ENCODE measurements around the gene ADD3. TPM values are rescaled to one million over a fixed set of nuclear protein-coding genes. Genes with fewer than 3 reads are reported as not detected.

The ADD3 gene
- total RNA-seq, 1 donor from 2014 or later, result 28.4 TPM

DNA sequence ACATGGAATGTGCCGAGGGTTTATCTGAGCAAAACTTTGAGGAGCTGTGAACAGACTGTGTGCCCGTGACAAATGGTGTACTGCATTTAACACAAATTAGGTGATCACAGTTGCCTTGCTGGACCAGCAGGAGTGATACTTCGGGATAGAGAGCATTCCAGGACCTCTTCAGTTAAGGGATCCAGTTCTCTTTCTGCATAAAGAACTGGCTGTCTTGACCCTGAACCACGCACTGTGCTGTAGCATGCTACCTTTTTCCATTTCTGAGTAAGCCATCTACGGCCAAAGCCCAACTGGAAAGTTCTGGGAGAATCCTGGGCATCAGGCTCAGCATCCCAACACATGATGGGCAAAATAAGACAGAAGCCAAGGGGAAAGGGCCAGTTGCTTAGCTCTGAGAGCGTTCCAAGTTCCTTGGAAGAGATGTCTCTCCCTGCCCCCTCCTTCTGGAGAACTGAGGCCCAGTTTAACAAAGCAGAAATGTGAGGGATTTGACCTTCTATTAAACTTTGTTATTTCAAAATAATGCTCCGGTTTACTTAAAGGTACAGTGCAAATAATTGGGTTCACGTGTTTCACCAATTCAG, 37.9 kb upstream of the ADD3 start:
- Mint-ChIP-seq H3K4me1 (no peaks in the 10 kb centered on the region), H3K27ac (no peak overlapping the region), H3K9me3 (no peaks in the 10 kb centered on the region), H3K36me3 (ENCODE audit: low read depth) (no peaks in the 10 kb centered on the region), H3K4me3 (no peak overlapping the region), H3K27me3 (peaks cover 28% of the 10 kb centered on the region)
- intact Hi-C loops (cut with micrococcal nuclease), result no loop called here
- no peak for DNase-seq

DNA sequence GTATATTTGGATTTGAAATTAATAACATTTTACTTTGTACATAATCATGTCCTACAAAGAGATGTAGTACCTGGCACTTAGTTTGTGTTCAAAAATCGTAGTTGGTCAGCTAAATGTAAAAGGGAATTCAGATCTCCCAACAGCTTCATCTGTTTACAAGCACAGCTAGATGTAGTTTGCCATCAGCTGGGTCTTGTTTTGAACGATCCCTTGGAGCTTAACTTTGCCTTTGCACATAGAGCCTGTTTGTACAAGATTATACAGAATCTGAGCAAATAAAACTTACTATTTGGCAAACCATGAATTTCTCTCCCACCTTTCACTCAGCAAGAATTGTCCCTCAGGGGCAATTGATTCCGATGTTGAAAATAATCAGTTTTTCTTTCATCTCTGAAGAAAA, 36.1 kb upstream of the ADD3 start:
- no peak for DNase-seq
- intact Hi-C loops (cut with micrococcal nuclease), result no loop called here
- Mint-ChIP-seq H3K4me1 (no peaks in the 10 kb centered on the region), H3K9me3 (no peaks in the 10 kb centered on the region), H3K36me3 (ENCODE audit: low read depth) (no peaks in the 10 kb centered on the region), H3K27ac (no peak overlapping the region), H3K27me3 (peaks cover 26% of the 10 kb centered on the region), H3K4me3 (no peak overlapping the region)

DNA sequence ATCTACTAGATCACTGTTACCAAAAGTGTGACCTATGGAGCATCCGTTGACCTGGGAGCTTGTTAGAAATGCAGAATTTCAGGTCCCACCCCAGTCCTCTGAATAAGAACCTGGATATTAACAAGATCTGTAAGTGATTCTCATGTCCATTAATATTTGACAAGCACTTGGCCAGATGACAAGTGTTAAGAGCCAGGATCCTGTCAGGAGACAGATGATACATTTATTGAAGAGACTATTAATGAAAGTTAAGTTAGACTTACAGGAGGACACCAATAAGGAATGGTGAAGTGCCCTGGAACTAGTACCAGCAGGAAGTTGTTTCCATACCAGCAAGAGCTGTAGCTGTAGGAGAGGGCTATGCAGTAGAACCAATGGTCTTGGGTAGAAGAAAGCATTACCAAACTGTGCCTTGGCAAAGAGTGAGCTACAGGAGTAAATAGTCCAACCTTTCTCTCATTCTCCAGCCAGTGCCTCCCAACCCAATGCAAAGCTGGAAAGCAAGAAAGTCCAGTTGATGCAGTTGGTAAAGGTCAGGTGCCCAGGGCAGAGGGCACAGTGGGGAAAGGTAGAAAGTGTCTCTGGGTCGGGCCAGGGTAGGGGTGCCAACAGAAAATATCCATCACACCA, 35.3 kb upstream of the ADD3 start:
- H3K4me3 Mint-ChIP-seq, result no peak overlapping the region
- no peaks in the 10 kb centered on the region for H3K36me3 Mint-ChIP-seq (ENCODE audit: low read depth)
- no peak overlapping the region for H3K27ac Mint-ChIP-seq
- intact Hi-C loops (cut with micrococcal nuclease), result no loop called here
- peaks cover 26% of the 10 kb centered on the region for H3K27me3 Mint-ChIP-seq
- no peaks in the 10 kb centered on the region for H3K4me1 Mint-ChIP-seq
- no peaks in the 10 kb centered on the region for H3K9me3 Mint-ChIP-seq
- no peak for DNase-seq

DNA sequence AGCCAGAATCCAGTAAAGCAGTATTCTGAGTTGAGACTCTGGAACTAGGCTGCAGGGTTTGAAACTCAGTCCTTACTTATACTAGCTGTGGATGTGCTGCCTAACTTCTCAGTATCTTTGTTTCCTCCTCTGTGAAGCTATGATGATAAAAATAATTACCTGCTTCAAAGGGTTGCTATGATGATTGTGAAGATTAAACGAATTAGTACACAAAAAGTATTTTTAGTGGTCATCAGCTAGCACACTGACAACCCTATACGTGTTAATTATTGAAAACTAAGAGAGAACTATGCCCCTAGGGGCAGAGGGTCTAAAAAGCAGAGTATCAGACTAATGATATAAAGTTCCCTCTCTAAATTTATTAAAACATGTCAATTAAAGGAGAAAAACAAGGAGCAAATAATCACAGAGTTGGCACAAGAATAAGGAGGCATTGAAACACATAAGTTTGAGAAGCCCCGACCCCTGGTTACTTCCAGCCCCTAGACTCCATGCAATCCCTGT, 34.4 kb upstream of the ADD3 start:
- no peaks in the 10 kb centered on the region for H3K4me1 Mint-ChIP-seq

DNA sequence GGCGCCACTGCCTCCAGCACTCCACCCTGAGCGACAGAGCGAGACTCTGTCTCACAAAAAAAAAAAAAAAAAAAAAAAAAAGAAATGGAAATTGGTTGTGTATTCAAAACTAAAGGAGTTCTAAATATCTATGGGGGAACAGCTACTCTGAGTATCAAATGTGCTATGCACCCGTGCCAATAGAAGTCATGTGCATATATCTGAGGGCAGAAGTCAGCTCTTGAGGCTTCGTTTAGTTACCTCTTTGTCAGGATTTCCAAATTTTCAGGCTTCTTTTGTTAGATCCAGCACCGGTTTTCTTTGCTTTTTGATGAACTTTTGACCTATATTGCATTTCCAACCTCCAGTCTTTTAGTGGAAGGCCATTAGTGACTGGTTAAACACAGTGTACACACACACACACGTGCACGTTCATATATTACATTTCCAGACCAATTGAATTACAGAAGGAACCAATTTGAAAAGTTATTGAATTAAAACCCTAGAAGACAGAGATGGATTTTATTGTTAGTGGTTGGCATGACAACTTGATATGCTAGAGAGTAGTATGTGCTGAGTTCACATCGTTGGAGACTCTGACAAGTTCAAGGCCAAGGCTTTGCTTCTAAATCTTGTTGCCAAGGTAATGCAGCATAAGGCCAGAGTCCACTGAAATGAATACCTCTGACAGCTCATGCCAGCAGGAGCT, 33.1 kb upstream of the ADD3 start:
- Mint-ChIP-seq H3K4me3 (no peak overlapping the region), H3K27ac (no peak overlapping the region), H3K4me1 (peaks cover 2% of the 10 kb centered on the region), H3K27me3 (peaks cover 18% of the 10 kb centered on the region), H3K36me3 (ENCODE audit: low read depth) (no peaks in the 10 kb centered on the region), H3K9me3 (no peaks in the 10 kb centered on the region)
- intact Hi-C loops (cut with micrococcal nuclease), result loop anchor here (5.0 kb wide), 1 partner anchor 92 kb away; no protein-coding TSS in a partner anchor
- no peak for DNase-seq

More for the DNA sequence above, 34.4 kb upstream of the ADD3 start:
- Mint-ChIP-seq H3K27ac (no peak overlapping the region), H3K36me3 (ENCODE audit: low read depth) (no peaks in the 10 kb centered on the region), H3K9me3 (no peaks in the 10 kb centered on the region), H3K27me3 (peaks cover 26% of the 10 kb centered on the region), H3K4me3 (no peak overlapping the region)
- DNase-seq, result no peak
- intact Hi-C loops (cut with micrococcal nuclease), result no loop called here

DNA sequence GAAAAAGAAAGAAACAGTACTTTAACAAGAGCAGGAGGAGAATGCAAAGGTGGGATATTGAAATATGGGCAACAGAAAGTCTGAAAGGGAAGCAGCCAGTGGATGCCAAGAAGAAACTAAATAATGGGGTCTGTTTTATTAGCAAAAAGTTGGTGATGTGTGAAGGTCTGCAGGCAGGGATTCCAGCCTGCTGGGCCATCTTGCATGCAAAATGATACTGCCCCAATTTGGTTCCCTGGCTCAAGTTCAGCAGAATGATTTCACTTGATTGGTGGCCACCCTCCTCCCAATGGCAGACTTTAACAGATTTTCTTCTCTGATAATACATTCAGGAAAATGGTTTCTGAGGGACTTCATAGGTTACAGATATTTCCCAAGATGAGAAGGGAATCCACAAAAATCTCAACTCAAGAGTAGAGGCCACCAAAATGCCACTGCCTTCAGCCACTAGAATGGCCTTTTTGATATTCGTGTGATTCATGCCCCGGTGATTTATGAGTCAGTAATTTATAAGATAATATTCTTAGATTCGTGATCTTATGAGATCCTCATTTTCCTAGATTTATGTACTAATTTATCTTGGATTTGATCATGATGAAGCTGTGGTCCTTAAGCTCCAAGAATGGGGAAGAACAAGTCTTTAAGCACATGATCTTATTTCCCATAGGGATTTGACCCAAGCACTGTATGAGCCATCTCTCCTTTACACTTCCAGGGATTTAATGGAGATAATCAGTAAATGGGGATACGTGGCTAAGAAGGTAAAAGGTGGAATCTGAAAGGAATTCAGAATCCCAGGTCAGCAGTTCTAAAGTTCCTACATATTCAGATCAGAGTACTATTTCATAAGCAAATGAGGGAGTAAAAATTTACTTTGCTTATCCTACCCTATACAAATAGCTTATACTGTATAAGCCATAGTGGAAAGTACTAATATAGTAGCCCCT, 32.3 kb upstream of the ADD3 start:
- DNase-seq, result no peak
- peaks cover 2% of the 10 kb centered on the region for H3K4me1 Mint-ChIP-seq
- H3K4me3 Mint-ChIP-seq, result no peak overlapping the region
- H3K36me3 Mint-ChIP-seq (ENCODE audit: low read depth), result no peaks in the 10 kb centered on the region
- H3K9me3 Mint-ChIP-seq, result no peaks in the 10 kb centered on the region
- peaks cover 17% of the 10 kb centered on the region for H3K27me3 Mint-ChIP-seq
- H3K27ac Mint-ChIP-seq, result no peak overlapping the region
- intact Hi-C loops (cut with micrococcal nuclease), result loop anchor here (5.0 kb wide), 1 partner anchor 93 kb away; no protein-coding TSS in a partner anchor

DNA sequence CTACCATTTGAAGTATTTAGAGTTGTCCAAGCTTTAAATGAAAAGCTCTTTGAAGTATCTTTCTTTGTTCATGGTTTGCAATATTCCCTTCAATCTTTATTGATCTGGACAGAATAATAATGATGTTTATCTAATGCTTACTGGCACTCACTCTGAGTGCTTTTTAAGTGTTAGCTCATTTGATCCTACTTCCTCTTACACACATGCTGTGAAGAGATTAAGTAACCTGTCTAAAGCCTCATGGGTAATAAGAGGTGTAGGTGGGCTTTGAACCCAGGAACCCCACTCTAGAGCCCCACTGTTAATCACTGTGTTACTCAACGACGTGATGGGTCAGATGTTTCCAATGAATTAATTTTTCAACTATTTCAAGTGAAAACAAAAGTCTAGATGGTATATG, 31.1 kb upstream of the ADD3 start:
- no peaks in the 10 kb centered on the region for H3K36me3 Mint-ChIP-seq (ENCODE audit: low read depth)
- H3K27me3 Mint-ChIP-seq, result peaks cover 18% of the 10 kb centered on the region
- H3K9me3 Mint-ChIP-seq, result no peaks in the 10 kb centered on the region
- intact Hi-C loops (cut with micrococcal nuclease), result loop anchor here (5.0 kb wide), 1 partner anchor 94 kb away; no protein-coding TSS in a partner anchor
- H3K4me1 Mint-ChIP-seq, result peaks cover 2% of the 10 kb centered on the region
- no peak overlapping the region for H3K4me3 Mint-ChIP-seq
- no peak for DNase-seq
- H3K27ac Mint-ChIP-seq, result no peak overlapping the region

DNA sequence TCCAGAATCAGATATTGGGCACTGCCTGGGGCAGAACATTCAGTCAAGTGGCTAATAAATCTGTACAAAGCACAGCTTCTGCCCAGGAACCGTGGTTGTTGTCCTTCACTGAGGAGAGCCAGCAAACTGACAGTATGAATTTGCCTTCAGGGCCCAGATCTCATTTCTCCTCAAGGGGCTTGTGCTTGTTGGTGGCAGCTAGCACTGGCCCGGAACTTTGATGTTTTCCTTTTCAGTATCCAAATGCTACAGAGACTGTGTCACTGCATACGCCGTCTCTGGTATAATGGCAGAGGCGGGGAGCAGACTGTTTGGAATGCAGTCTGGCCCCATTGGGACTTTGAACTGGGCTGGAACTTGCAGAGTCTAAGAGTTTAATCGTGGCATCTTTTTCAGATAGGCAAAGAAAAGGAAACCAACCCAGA, 30.4 kb upstream of the ADD3 start:
- no peak for DNase-seq
- H3K4me1 Mint-ChIP-seq, result peaks cover 2% of the 10 kb centered on the region
- intact Hi-C loops (cut with micrococcal nuclease), result loop anchor here (5.0 kb wide), 1 partner anchor 95 kb away; no protein-coding TSS in a partner anchor
- H3K36me3 Mint-ChIP-seq (ENCODE audit: low read depth), result no peaks in the 10 kb centered on the region
- peaks cover 14% of the 10 kb centered on the region for H3K27me3 Mint-ChIP-seq
- no peak overlapping the region for H3K27ac Mint-ChIP-seq
- no peak overlapping the region for H3K4me3 Mint-ChIP-seq
- no peaks in the 10 kb centered on the region for H3K9me3 Mint-ChIP-seq

DNA sequence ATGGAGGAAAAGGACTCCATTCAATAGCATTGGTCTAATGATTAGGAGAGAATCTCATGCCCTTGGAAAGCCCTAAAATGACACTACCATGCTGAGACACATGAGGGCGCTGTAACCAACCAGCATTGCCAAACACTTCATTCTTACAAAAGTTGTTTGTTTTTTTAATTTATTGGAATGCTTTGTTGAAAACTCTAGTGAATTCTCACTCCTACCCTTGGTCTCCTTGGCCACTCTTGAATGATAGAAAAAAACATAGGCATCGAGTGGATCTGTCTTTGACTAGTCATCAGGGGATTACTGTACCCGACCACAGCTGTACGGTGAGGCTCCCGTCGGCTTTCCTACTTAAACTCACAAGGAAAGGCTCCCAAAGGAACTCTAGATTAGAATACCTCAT, 29.3 kb upstream of the ADD3 start:
- DNase-seq, result peak; percentile 89
- Mint-ChIP-seq H3K9me3 (no peaks in the 10 kb centered on the region), H3K27ac (no peak overlapping the region), H3K27me3 (peaks cover 10% of the 10 kb centered on the region), H3K4me1 (peaks cover 2% of the 10 kb centered on the region), H3K36me3 (ENCODE audit: low read depth) (no peaks in the 10 kb centered on the region), H3K4me3 (no peak overlapping the region)
- intact Hi-C loops (cut with micrococcal nuclease), result loop anchor here (2.0 to 5.0 kb wide), 2 partner anchors 28 to 96 kb away; partner anchors contain the start of gene ADD3

DNA sequence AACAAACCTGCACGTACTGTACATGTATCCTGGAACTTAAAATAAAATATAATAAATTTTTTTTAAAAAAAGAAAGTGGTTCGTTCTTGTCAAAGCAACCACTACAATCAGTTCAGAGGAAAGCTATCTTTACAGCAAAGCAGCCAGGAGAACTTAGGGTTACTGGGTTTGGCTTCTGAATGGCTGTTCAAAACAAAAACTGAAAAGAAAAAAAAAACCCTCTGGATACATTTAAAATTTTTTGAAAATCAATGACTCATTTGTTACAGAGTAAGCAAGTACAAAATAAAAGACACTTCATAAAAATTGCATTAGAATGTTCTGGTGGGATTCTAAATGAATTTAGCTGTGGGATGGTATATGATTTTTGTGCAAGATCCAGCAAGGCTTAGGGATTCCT, 28.6 kb upstream of the ADD3 start:
- Mint-ChIP-seq H3K4me1 (peaks cover 2% of the 10 kb centered on the region), H3K27ac (no peak overlapping the region), H3K4me3 (no peak overlapping the region), H3K27me3 (peaks cover 16% of the 10 kb centered on the region), H3K9me3 (no peaks in the 10 kb centered on the region), H3K36me3 (ENCODE audit: low read depth) (no peaks in the 10 kb centered on the region)
- intact Hi-C loops (cut with micrococcal nuclease), result loop anchor here (2.0 to 5.0 kb wide), 2 partner anchors 28 to 97 kb away; partner anchors contain the start of gene ADD3
- no peak for DNase-seq

DNA sequence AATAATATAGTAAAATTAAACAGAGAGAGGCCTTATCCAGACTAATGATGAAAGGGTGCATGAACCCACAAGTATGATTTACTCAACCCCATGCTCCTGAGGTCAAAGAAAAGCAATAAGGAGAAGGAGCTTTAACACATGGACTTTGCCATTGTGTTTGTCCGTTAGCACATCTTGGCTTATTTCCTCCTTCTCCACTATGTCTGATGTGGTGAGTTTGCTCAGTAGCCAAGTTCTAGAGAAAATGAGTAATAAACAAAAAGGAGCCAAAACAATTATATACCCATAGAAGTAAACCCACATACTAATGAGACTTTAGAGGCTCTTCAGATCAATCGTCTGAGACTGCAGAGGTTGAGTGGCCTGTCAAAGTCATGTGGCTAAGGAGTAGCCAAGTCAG, 26.1 kb upstream of the ADD3 start:
- peaks cover 22% of the 10 kb centered on the region for H3K27me3 Mint-ChIP-seq
- H3K36me3 Mint-ChIP-seq (ENCODE audit: low read depth), result peaks cover 2% of the 10 kb centered on the region
- intact Hi-C loops (cut with micrococcal nuclease), result no loop called here
- no peak for DNase-seq
- H3K27ac Mint-ChIP-seq, result no peak overlapping the region
- peaks cover 6% of the 10 kb centered on the region for H3K9me3 Mint-ChIP-seq
- peaks cover 2% of the 10 kb centered on the region for H3K4me1 Mint-ChIP-seq
- no peak overlapping the region for H3K4me3 Mint-ChIP-seq

DNA sequence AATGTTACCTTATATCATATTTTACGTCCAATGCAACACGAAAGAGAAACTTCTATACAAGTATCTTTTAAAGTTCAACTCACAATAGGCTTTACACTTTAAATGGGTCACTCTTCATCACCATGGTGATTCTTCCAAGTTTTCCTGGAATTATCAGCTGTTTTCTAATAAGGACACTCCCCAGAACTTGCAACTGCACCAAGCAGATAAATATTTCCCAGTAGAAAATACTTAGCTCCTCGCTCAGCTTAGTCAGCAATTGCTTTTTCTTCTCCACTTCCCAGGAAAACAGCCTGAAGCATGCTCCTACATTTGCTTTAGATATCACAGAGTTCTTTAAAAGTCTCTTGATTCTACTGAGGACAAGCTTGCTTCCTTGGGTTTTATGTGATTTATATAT, 25.7 kb upstream of the ADD3 start:
- no peak for DNase-seq
- H3K9me3 Mint-ChIP-seq, result peaks cover 6% of the 10 kb centered on the region
- H3K36me3 Mint-ChIP-seq (ENCODE audit: low read depth), result peaks cover 2% of the 10 kb centered on the region
- intact Hi-C loops (cut with micrococcal nuclease), result no loop called here
- peaks cover 22% of the 10 kb centered on the region for H3K27me3 Mint-ChIP-seq
- H3K27ac Mint-ChIP-seq, result no peak overlapping the region
- H3K4me1 Mint-ChIP-seq, result peaks cover 2% of the 10 kb centered on the region
- H3K4me3 Mint-ChIP-seq, result no peak overlapping the region

DNA sequence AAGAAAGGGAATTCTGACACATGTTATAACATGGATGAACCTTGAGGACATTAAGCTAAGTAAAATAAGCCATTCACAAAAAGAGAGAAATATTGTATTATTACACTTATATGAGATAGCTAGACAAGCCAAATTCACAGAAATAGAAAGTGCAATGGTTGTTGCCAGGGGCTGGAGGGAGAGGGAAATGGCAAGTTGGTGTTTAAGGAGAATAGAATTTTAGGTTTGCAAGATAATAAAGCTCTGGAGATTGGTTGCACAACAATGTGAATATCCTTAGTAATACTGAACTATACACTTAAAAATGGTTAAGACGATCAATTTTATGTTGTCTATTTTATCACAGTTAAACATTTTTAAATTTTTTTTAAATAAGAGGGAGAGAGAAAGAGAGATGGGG, 25.0 kb upstream of the ADD3 start:
- Mint-ChIP-seq H3K36me3 (ENCODE audit: low read depth) (peaks cover 2% of the 10 kb centered on the region), H3K27ac (no peak overlapping the region), H3K9me3 (peaks cover 6% of the 10 kb centered on the region), H3K27me3 (peaks cover 22% of the 10 kb centered on the region), H3K4me1 (peaks cover 2% of the 10 kb centered on the region), H3K4me3 (no peak overlapping the region)
- DNase-seq, result no peak
- intact Hi-C loops (cut with micrococcal nuclease), result no loop called here

All from activated CD4-positive, alpha-beta T cell treated with anti-CD3 and anti-CD28 coated beads, Interleukin-2, amount 10 ng/mL, durations not matched to agents 24 days and 14 days (primary cell).